ENCODE data around the gene ELOF1. TPM values are rescaled to one million over a fixed set of nuclear protein-coding genes. Genes with fewer than 3 reads are reported as not detected.
A peak's percentile ranks its signal among the peaks of the same experiment; 100 is the strongest.

ELOF1 gene
- total RNA-seq (2016; rRNA removed; fragmentation: Illumina TruSeq; extraction: Trizol) (43.2 and 47.2 TPM in 2 replicates), polyA plus RNA-seq (2011; rRNA removed) (14.5 TPM in 2 replicates), polyA minus RNA-seq (2011; rRNA and poly(A)+ RNA removed; ENCODE audit: low replicate concordance) (15.4 and 55.8 TPM in 2 replicates), Bru-seq, nascent RNA (percentile 61 among the genes with signal in this experiment), BruChase-seq, experiment 1, labeled RNA remaining after a 6-hour chase (percentile 78 among the genes with signal in this experiment), BruChase-seq, experiment 2, labeled RNA remaining after a 2-hour chase (percentile 70 among the genes with signal in this experiment)
- total RNA-seq (2016; cell fraction: cytosol; rRNA removed; fragmentation: Illumina TruSeq; extraction: Trizol; ENCODE audit: low read depth), result 22.1 and 24.0 TPM in 2 replicates
- total RNA-seq (2016; cell fraction: insoluble cytoplasmic fraction; rRNA removed; fragmentation: Illumina TruSeq; extraction: Trizol), result 43.9 and 45.2 TPM in 2 replicates
- total RNA-seq (2016; cell fraction: membrane; rRNA removed; fragmentation: Illumina TruSeq; extraction: Trizol), result 43.6 and 46.0 TPM in 2 replicates
- 13.8 and 15.5 TPM in 2 replicates for total RNA-seq (2016; cell fraction: nucleus; rRNA removed; fragmentation: Illumina TruSeq; extraction: Trizol)
- 18.3 and 25.5 TPM in 2 replicates for polyA plus RNA-seq (2011; cell fraction: cytosol; rRNA removed)
- polyA plus RNA-seq (2011; cell fraction: nucleus; rRNA removed), result 37.4 and 37.6 TPM in 2 replicates
- 24.5 and 41.2 TPM in 2 replicates for polyA plus RNA-seq (2012)
- 29.9 and 33.8 TPM in 2 replicates for polyA plus RNA-seq (2016; cell fraction: cytosol; fragmentation: Illumina TruSeq; extraction: Trizol; ENCODE audit: low read depth)
- 75.7 and 79.7 TPM in 2 replicates for polyA plus RNA-seq (2016; cell fraction: insoluble cytoplasmic fraction; fragmentation: Illumina TruSeq; extraction: Trizol; ENCODE audit: low read depth)
- 64.0 and 65.9 TPM in 2 replicates for polyA plus RNA-seq (2016; cell fraction: membrane; fragmentation: Illumina TruSeq; extraction: Trizol; ENCODE audit: low read depth)
- 40.0 and 46.3 TPM in 2 replicates for polyA plus RNA-seq (2016; cell fraction: nucleus; fragmentation: Illumina TruSeq; extraction: Trizol; ENCODE audit: insufficient read depth, low read depth)
- polyA minus RNA-seq (2011; cell fraction: cytosol; rRNA and poly(A)+ RNA removed), result 7.6 and 7.7 TPM in 2 replicates
- 9.4 and 10.4 TPM in 2 replicates for polyA minus RNA-seq (2011; cell fraction: nucleus; rRNA and poly(A)+ RNA removed)
- long read RNA-seq, experiment 1, transcript ELOF1-201 (4 exons, 1,019 nt), result major isoform, 29 of 41 reads
- long read RNA-seq, experiment 1, partial matches to known transcripts, result 3 of 41 reads
- long read RNA-seq, experiment 1, other reads (novel, unspliced or antisense), result 9 of 41 reads
- long read RNA-seq, experiment 2, transcript ELOF1-201 (4 exons, 1,019 nt), result major isoform, 41 of 120 reads
- long read RNA-seq, experiment 2, partial matches to known transcripts, result 40 of 120 reads
- long read RNA-seq, experiment 2, other reads (novel, unspliced or antisense), result 35 of 120 reads

- WGBS (ENCODE audit: low lambda C conversion rate), result 3% methylated on average over 10 of the region's 57 CpGs
- FAIRE-seq (peak; percentile 95), DNase-seq (ENCODE audit: low spot score) (peak; percentile 96), ATAC-seq (peak; percentile 98)
- in situ Hi-C loops (cut with HindIII; ENCODE audit: extremely low pct_ligation_motif_present, low pct_unique_long_range_greater_than_20kb) (no loop called here), intact Hi-C loops (cut with micrococcal nuclease; ENCODE audit: unreplicated experiment) (no loop called here)
- TSS peak; percentile 94 for BruUV-seq (replicated peaks)
- Histone ChIP-seq H3K9me3 (ENCODE audit: low read length) (no peaks in the 10 kb centered on the region), H3K27me3 (ENCODE audit: control insufficient read depth in 1 of 2, insufficient read depth in 2 of 2, low read length in 2 of 2) (no peaks in the 10 kb centered on the region), H3K27ac (ENCODE audit: extremely low read length, insufficient read depth, low read length) (peak within 1 kb of the TSS; percentile 74), H3K4me2 (ENCODE audit: low read depth, low read length) (peak within 1 kb of the TSS; percentile 84), H3K4me1 (ENCODE audit: insufficient read depth, low read length) (peaks cover 31% of the 10 kb centered on the region), H3K4me3 (replicated peaks in 1 of 3; ENCODE audit: insufficient read depth in 1 of 3, low read depth in 2 of 3, low read length in 3 of 3) (peak within 1 kb of the TSS; percentile 70 to 92 (median 82)), H3K9ac (ENCODE audit: insufficient read depth, low read depth, low read length) (peak within 1 kb of the TSS; percentile 86), H2AFZ (ENCODE audit: low read length) (peak within 1 kb of the TSS; percentile 66), H4K20me1 (ENCODE audit: insufficient read depth, low read length) (no peaks in the 10 kb centered on the region), H3K79me2 (ENCODE audit: insufficient read depth, low read length) (peaks cover 32% of the 10 kb centered on the region), H3K36me3 (replicated peaks in 1 of 2; ENCODE audit: control insufficient read depth in 1 of 2, insufficient read depth in 2 of 2, low read length in 2 of 2) (peaks cover 4 to 10% of the 10 kb centered on the region in 2 experiments; a peak in 3 of 5 replicates)
- CTCF ChIA-PET (ENCODE audit: low intra/inter-chr PET ratio, low total read pairs), result interaction anchor here (1.8 kb wide), 1 partner anchor 28 kb away, joined by 13 read pairs; no protein-coding TSS in a partner anchor
- POLR2A ChIA-PET, result interaction anchor here (0.6 to 2.8 kb wide), 16 partner anchors 9 to 464 kb away, joined by 3 to 33 read pairs (median 4); partner anchors contain the start of genes ACP5, CNN1, ECSIT and SWSAP1
- TF ChIP-seq NFE2L2 (IDR thresholded peaks at IDR 0.05; ENCODE audit: low read length) (no peak), ZBTB43 (CRISPR knock-in tag; conservative IDR thresholded peaks at IDR 0.05) (no peak), ZHX2 (IDR thresholded peaks at IDR 0.05; ENCODE audit: low read depth) (peak; percentile 8; the same call in 1 of the 2 replicates), ZHX2 (CRISPR knock-in tag; IDR thresholded peaks at IDR 0.05; ENCODE audit: borderline replicate concordance) (no peak), ATF5 (CRISPR knock-in tag; IDR thresholded peaks at IDR 0.05; ENCODE audit: low read depth) (no peak), ZSCAN20 (CRISPR knock-in tag; IDR thresholded peaks at IDR 0.05; ENCODE audit: borderline replicate concordance) (no peak)
These were observed at the start of gene ELOF1 for GRCh38 chr19:11558881-11559828. Gene ELOF1, minus strand, starts transcription at chr19:11559230. Its CDS starts 4,883 bp downstream, at chr19:11554347.
